ENCODE results near the gene SHF. TPM values are rescaled to one million over a fixed set of nuclear protein-coding genes. Genes with fewer than 3 reads are reported as not detected.

The SHF gene
- total and polyA plus RNA-seq, 2 of the 8 experiments (the other 6 are each of a cell fraction or from before 2014, with no cell fraction given) = 13.1 to 26.7 TPM

GRCh38 chr15:45205192-45205591 is 17.4 kb upstream of the SHF start (continued):
- TF ChIP-seq SIX5 (IDR thresholded peaks at IDR 0.05; ENCODE audit: low read depth, low read length) (no peak), YY1 (IDR thresholded peaks at IDR 0.05; ENCODE audit: low read depth, low read length) (peak; percentile 28; the same call in 1 of the 2 replicates), GTF2F1 (IDR thresholded peaks at IDR 0.05; ENCODE audit: borderline replicate concordance, low read depth, low read length) (no peak), CTBP2 (IDR thresholded peaks at IDR 0.05; ENCODE audit: borderline replicate concordance, insufficient read depth, insufficient read length, low read length) (no peak), USF2 (IDR thresholded peaks at IDR 0.05; ENCODE audit: low read length) (no peak), SUZ12 (IDR thresholded peaks at IDR 0.05; ENCODE audit: low read length) (no peak), SAP30 (IDR thresholded peaks at IDR 0.05; ENCODE audit: insufficient read depth, insufficient replicate concordance, low read length) (no peak), KDM4A (IDR thresholded peaks at IDR 0.05; ENCODE audit: low read depth, low read length, severe bottlenecking) (no peak), RFX5 (IDR thresholded peaks at IDR 0.05; ENCODE audit: borderline replicate concordance, low read depth, low read length) (no peak), TBP (IDR thresholded peaks at IDR 0.05; ENCODE audit: low read depth, low read length) (no peak), HDAC2 (IDR thresholded peaks at IDR 0.05; ENCODE audit: borderline replicate concordance in 1 of 2, low read depth in 2 of 2, low read length in 2 of 2) (no peak), GABPA (IDR thresholded peaks at IDR 0.05; ENCODE audit: borderline replicate concordance, insufficient read depth, low read length) (no peak), MAFK (IDR thresholded peaks at IDR 0.05; ENCODE audit: low read depth, low read length) (no peak), RNF2 (IDR thresholded peaks at IDR 0.05; ENCODE audit: borderline replicate concordance, low read depth, low read length, missing control alignments, poor library complexity, severe bottlenecking) (no peak), MAX (IDR thresholded peaks at IDR 0.05) (no peak), EGR1 (IDR thresholded peaks at IDR 0.05; ENCODE audit: borderline replicate concordance, low read depth, low read length) (no peak)
